Caco-2 (cell line): Measurements from ENCODE around the gene AGO3. TPM values are rescaled to one million over a fixed set of nuclear protein-coding genes. Genes with fewer than 3 reads are reported as not detected.

ENCODE experiments used
- BruUV-seq: library from RNA; stranded (reverse); fragments of 400-500 nt; replicated peaks from 2 replicates; lab custom pipeline; 2021; lab: Mats Ljungman, UMichigan
- CTCF ChIA-PET: fragments of 300-600 bp; sonication (Branson Sonifier 250); formaldehyde crosslinking; loops from one replicate; lab custom pipeline; 2022; ENCODE audit warnings: antibody characterized with exemption; lab: Charles Lee
- POLR2A ChIA-PET: fragments of 300-600 bp; sonication (Branson Sonifier 250); formaldehyde crosslinking; loops from one replicate; lab custom pipeline; 2022; ENCODE audit warnings: antibody characterized with exemption; lab: Charles Lee
- DNase-seq, 2 experiments: peaks; one replicate each; pipeline versions ENCODE4 v3.0.0 to v3.0.0-alpha.2; 2020 to 2022
- H3K27me3 ChIP-seq: replicated peaks from 2 replicates; pipeline ENCODE4 v1.6.0; 2011; ENCODE audit warnings: low read length; ENCODE audit not compliant: control insufficient read depth, insufficient read depth
- H3K36me3 ChIP-seq: 2 replicates; pipeline ENCODE4 v1.5.1; 2011; ENCODE audit warnings: low read length; ENCODE audit not compliant: control insufficient read depth, insufficient read depth
- H3K4me1 ChIP-seq: fragments of 250-450 bp; sonication (Bioruptor Pico); 2 replicates; pipeline ENCODE4 v1.5.1; 2020; ENCODE audit warnings: mild to moderate bottlenecking
- H3K4me3 ChIP-seq: 2 replicates; pipeline ENCODE4 v1.5.1; 2011; ENCODE audit warnings: low read depth, mild to moderate bottlenecking, control low read depth, low read length
- H3K9me3 ChIP-seq: fragments of 250-450 bp; sonication (Bioruptor Pico); 2 replicates; pipeline ENCODE4 v1.5.1; 2020; ENCODE audit warnings: mild to moderate bottlenecking, moderate library complexity
- H3K27ac Mint-ChIP-seq: one replicate; pipeline ENCODE4 v1.8.0; 2022; ENCODE audit warnings: mixed read lengths; ENCODE audit not compliant: unreplicated experiment
- H3K27me3 Mint-ChIP-seq: one replicate; pipeline ENCODE4 v1.8.0; 2022; ENCODE audit warnings: mixed read lengths; ENCODE audit not compliant: insufficient read depth, unreplicated experiment
- H3K36me3 Mint-ChIP-seq: one replicate; pipeline ENCODE4 v1.8.0; 2022; ENCODE audit warnings: mild to moderate bottlenecking, mixed read lengths; ENCODE audit not compliant: insufficient read depth, unreplicated experiment
- H3K4me1 Mint-ChIP-seq: one replicate; pipeline ENCODE4 v1.8.0; 2022; ENCODE audit warnings: low read depth, mixed read lengths; ENCODE audit not compliant: unreplicated experiment
- H3K4me3 Mint-ChIP-seq: one replicate; pipeline ENCODE4 v1.8.0; 2022; ENCODE audit warnings: mild to moderate bottlenecking, moderate library complexity, mixed read lengths; ENCODE audit not compliant: unreplicated experiment
- H3K9me3 Mint-ChIP-seq: one replicate; pipeline ENCODE4 v1.8.0; 2022; ENCODE audit warnings: mixed read lengths; ENCODE audit not compliant: unreplicated experiment
- intact Hi-C: fragments of 100-400 bp; cut with micrococcal nuclease; formaldehyde crosslinking; loops from one replicate; pipeline ENCODE4 v1.10.0; 2022; ENCODE audit not compliant: unreplicated experiment
- total RNA-seq: library from RNA; stranded (reverse); gene quantifications from 2 replicates; pipeline ENCODE4 v1.2.3, GENCODE V29; 2022
- TF ChIP-seq, protein P1 (sequence below), 2 experiments: fragments of 200-600 bp in 1 of 2; IDR thresholded peaks; 1 replicate in 1 of 2; 2 replicates in 1 of 2; pipeline versions ENCODE4 v1.5.1 to v1.8.0; 2011 to 2022; ENCODE audit warnings: antibody characterized with exemption in 1 of 2, control low read depth in 1 of 2, inconsistent platforms in 1 of 2, low read depth in 1 of 2, low read length in 1 of 2, mild to moderate bottlenecking in 1 of 2, moderate library complexity in 1 of 2; ENCODE audit not compliant: insufficient read depth in 1 of 2, severe bottlenecking in 1 of 2, unreplicated experiment in 1 of 2

The AGO3 gene
- total RNA-seq, 1 experiment from 2014 or later, result 18.1 TPM

DNA sequence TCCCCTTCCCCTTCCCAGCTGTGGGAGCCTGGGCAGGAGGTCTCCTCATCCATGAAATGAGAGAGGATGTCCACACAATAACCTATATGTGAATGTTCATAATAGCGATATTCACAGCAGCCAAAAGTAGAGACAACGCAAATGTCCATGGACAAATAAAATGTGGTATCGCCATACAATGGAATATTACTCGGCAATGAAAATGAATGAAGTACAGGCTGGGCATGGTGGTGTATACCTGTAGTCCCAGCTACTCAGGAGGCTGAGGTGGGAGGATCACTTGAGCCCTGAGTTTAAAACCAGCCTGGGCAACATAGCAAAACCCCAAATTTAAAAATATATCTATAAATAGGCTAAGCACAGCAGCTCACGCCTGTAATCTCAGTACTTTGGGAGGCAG, 170.6 kb downstream of the AGO3 start:
- Mint-ChIP-seq H3K9me3 (no peaks in the 10 kb centered on the region), H3K27ac (no peak overlapping the region), H3K4me3 (no peak overlapping the region), H3K4me1 (no peaks in the 10 kb centered on the region), H3K36me3 (no peaks in the 10 kb centered on the region), H3K27me3 (no peaks in the 10 kb centered on the region)
- no peaks in the 10 kb centered on the region for H3K9me3 ChIP-seq
- intact Hi-C loops, result no loop called here
- no peaks in the 10 kb centered on the region for H3K27me3 ChIP-seq
- TF ChIP-seq, protein P1, sequence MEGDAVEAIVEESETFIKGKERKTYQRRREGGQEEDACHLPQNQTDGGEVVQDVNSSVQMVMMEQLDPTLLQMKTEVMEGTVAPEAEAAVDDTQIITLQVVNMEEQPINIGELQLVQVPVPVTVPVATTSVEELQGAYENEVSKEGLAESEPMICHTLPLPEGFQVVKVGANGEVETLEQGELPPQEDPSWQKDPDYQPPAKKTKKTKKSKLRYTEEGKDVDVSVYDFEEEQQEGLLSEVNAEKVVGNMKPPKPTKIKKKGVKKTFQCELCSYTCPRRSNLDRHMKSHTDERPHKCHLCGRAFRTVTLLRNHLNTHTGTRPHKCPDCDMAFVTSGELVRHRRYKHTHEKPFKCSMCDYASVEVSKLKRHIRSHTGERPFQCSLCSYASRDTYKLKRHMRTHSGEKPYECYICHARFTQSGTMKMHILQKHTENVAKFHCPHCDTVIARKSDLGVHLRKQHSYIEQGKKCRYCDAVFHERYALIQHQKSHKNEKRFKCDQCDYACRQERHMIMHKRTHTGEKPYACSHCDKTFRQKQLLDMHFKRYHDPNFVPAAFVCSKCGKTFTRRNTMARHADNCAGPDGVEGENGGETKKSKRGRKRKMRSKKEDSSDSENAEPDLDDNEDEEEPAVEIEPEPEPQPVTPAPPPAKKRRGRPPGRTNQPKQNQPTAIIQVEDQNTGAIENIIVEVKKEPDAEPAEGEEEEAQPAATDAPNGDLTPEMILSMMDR (IDR thresholded peaks at IDR 0.05; ENCODE audit: insufficient read depth in 1 of 2, low read depth in 1 of 2, low read length in 1 of 2, severe bottlenecking in 1 of 2, unreplicated experiment in 1 of 2), result no peak
- CTCF ChIA-PET, result no interaction called here
- H3K36me3 ChIP-seq, result no peaks in the 10 kb centered on the region
- no peak overlapping the region for H3K4me3 ChIP-seq
- H3K4me1 ChIP-seq, result no peaks in the 10 kb centered on the region
- POLR2A ChIA-PET, result no interaction called here
- no peak for DNase-seq
- BruUV-seq, result no TSS peak

DNA sequence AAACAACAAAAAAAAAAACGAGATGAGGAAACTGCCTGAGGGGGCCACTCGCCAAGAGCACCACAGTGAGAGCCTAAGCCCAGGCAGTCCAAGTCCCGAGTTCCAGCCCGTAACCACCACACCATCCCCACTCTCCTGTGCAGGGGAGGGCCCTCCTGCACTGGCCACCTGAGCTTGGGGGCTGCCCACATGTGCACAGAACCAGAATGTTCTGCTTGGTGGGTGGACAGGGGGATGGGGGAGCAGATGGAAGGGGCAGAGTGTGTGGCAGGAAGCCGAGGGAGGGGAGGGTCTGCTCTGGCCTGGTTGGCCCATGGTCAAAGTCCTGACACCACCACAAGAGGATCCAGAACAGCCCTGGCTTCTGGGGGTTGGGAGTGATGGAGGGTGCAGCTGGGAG, 175.4 kb downstream of the AGO3 start:
- H3K9me3 ChIP-seq, result no peaks in the 10 kb centered on the region
- intact Hi-C loops, result no loop called here
- no TSS peak for BruUV-seq
- Mint-ChIP-seq H3K27ac (no peak overlapping the region), H3K9me3 (no peaks in the 10 kb centered on the region), H3K27me3 (no peaks in the 10 kb centered on the region), H3K4me1 (no peaks in the 10 kb centered on the region), H3K4me3 (no peak overlapping the region), H3K36me3 (no peaks in the 10 kb centered on the region)
- H3K36me3 ChIP-seq, result no peaks in the 10 kb centered on the region
- no peaks in the 10 kb centered on the region for H3K27me3 ChIP-seq
- ChIA-PET POLR2A (no interaction called here), CTCF (no interaction called here)
- no peak overlapping the region for H3K4me3 ChIP-seq
- no peak for DNase-seq
- H3K4me1 ChIP-seq, result no peaks in the 10 kb centered on the region
- TF ChIP-seq, protein P1 (IDR thresholded peaks at IDR 0.05; ENCODE audit: insufficient read depth in 1 of 2, low read depth in 1 of 2, low read length in 1 of 2, severe bottlenecking in 1 of 2, unreplicated experiment in 1 of 2), result no peak

DNA sequence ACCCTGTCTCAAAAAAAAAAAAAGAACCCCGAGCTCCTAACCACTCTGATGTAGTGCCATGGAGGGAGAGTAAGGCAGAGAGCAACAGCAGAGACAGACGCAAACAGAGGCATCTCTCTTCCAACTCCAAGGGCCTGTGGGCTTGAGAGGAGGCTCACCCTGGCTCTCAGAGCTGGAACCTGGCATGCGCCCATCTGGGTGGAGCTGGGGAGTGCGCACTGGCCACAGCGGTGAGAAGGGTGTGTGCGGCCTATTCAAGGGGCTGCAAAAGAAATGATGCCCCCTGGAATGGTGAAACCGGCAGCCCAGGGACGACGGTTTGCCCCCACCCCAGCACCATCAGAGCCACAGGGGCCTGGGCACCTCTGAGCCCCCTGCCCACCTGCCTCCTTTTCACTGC, 176.5 kb downstream of the AGO3 start:
- DNase-seq, result no peak
- Mint-ChIP-seq H3K27ac (no peak overlapping the region), H3K27me3 (no peaks in the 10 kb centered on the region), H3K36me3 (no peaks in the 10 kb centered on the region), H3K9me3 (no peaks in the 10 kb centered on the region), H3K4me1 (no peaks in the 10 kb centered on the region), H3K4me3 (no peak overlapping the region)
- Histone ChIP-seq H3K36me3 (no peaks in the 10 kb centered on the region), H3K4me3 (no peak overlapping the region), H3K27me3 (no peaks in the 10 kb centered on the region), H3K4me1 (no peaks in the 10 kb centered on the region), H3K9me3 (no peaks in the 10 kb centered on the region)
- intact Hi-C loops, result no loop called here
- no TSS peak for BruUV-seq
- ChIA-PET CTCF (no interaction called here), POLR2A (no interaction called here)
- TF ChIP-seq, protein P1 (IDR thresholded peaks at IDR 0.05; ENCODE audit: insufficient read depth in 1 of 2, low read depth in 1 of 2, low read length in 1 of 2, severe bottlenecking in 1 of 2, unreplicated experiment in 1 of 2), result no peak
